ENCODE data around the gene CDYL.

- TF ChIP-seq GATA2 (IDR thresholded peaks at IDR 0.05; ENCODE audit: low read depth, low read length) (no peak), GATA3 (IDR thresholded peaks at IDR 0.05; ENCODE audit: low read depth, low read length) (no peak)
Observed at GRCh38 chr6:4902363-4902762, 126.2 kb downstream of the CDYL start.
